Measurements from ENCODE around the gene TCN1.
"Not testable (repeated sequence)": the region's sequence is repeated elsewhere in the genome, so short reads cannot be mapped to it uniquely, and the experiment has no call there.

Gene TCN1, protein sequence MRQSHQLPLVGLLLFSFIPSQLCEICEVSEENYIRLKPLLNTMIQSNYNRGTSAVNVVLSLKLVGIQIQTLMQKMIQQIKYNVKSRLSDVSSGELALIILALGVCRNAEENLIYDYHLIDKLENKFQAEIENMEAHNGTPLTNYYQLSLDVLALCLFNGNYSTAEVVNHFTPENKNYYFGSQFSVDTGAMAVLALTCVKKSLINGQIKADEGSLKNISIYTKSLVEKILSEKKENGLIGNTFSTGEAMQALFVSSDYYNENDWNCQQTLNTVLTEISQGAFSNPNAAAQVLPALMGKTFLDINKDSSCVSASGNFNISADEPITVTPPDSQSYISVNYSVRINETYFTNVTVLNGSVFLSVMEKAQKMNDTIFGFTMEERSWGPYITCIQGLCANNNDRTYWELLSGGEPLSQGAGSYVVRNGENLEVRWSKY

DNA sequence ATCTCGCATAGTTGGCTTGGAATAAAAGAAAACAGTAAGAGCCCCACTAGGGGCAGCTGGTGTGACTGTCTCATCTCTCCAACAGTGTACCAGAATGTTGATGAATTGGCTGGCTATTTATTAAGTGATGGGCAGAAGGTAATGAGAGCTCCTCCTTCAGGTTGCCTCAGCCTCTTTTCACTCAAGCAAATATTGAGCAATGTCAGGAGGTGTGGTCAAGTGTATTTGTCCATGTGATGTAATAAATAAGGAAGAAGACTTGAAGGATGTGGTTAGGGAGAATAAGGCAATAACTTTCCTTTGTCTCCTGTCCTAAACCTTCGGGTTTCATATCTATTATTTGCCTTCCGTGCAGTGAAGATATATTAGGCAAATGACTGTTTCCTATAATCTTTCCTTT lies at the start of gene TCN1:
Gene TCN1 (minus strand): TSS at position 91 of the 400 bp plus-strand sequence. CDS start 17 bp downstream, at position 74.
- no peak for DNase-seq (ENCODE audit: low spot score)

DNA sequence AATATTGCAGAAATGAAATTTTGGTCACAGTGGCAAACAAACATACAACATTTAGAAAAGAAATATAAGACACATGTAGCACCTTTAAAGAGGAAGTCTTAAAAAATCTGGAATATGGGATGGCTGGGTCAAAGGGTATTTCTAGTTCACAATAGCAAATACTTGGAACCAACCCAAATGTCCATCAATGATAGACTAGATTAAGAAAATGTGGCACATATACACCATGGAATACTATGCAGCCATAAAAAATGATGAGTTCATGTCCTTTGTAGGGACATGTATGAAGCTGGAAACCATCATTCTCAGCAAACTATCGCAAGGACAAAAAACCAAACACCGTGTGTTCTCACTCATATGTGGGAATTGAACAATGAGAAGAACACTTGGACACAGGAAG lies 37.3 kb upstream of the TCN1 start:
- DNase-seq (ENCODE audit: low spot score) = not testable (repeated sequence)

DNA sequence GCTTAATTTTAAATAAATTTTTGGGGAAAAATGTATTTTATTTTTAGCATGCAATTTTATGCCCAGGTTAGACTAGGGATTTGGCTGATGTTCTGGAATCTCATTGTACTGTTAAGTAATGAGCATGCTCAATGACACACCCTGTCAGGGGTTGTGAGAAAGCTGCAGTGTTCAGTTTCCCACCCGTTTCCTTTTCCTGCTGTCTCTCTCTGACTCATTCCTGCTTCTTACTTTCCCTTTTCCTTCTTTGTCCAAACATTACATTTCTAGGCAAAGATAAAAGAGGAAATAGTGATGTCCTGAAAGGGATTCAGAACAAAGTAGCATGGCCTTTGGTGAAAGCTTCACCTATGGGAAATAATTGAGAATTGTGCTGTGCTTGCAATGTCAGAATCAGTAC lies 35.0 kb upstream of the TCN1 start:
- peak; percentile 89 for DNase-seq (ENCODE audit: low spot score)

DNA sequence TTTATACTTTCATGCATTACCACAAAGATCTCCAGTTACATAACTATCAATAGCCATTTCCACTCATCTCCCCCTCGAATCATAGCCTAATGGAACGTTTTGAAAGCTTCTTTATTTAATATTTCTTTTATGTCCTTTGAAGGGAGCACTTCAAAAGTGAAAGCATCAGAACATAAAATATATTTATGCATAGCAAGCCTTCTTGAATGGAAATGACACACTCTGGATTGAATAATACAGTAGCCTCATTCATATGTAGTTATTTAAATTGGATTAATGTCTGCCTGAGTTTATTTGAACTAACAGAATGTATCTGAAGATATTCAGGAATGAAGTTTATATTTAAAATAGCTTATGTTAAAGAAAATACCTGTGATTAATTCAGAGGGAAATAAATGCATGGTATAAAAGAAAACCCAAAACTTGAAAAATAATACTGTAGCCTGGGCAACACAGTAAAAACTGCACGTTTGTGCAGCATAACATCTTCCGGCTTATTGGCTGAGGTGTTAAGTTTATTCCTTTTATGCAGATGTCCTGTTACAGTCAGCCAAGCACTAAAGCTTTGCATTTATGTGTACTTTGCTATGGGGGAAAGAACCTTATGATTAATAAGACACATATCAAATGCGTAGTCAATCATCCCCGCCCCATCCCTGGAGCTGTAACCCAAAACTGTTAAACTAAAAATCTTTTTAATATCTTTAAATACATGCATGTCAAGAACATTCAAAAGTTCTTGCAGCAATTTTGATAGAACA lies 34.3 kb upstream of the TCN1 start:
- DNase-seq (ENCODE audit: low spot score) = no peak

DNA sequence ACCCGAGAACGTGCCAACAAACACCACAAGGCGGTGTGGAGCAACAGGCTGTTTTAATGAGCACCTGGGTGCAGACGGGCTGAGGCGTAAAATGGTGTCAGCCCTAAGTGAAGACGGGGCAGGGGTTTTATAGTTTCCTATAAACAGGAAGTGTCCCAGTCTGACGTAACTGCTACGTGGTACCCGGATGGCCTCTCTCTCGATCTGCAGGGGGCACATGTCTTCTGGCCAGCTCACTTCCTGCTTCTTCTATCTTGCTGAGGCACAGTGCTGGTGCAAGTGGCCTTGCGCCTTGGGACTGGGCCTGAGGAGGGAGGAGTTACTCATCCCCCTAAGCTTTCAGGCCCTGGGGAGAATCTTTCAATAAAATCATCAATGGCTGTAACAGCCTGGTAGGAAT lies 33.2 kb upstream of the TCN1 start:
- DNase-seq (ENCODE audit: low spot score) = peak; percentile 63

DNA sequence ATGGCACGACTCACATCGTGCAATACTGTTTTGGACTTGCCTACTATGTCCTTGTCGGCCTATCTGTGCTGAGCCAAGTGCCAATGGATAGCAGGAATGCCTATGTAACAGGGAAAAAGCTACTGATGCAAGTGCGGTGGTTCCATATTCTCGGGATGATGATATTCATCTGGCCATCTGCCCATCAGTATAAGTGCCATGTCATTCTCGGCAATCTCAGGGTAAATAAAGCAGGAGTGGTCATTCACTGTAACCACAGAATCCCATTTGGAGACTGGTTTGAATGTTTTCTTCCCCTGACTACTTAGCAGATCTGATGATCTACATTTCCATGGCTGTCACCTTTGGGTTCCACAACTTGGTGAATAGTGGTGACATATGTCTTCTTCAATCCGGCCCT lies 32.4 kb upstream of the TCN1 start:
- no peak for DNase-seq (ENCODE audit: low spot score)

DNA sequence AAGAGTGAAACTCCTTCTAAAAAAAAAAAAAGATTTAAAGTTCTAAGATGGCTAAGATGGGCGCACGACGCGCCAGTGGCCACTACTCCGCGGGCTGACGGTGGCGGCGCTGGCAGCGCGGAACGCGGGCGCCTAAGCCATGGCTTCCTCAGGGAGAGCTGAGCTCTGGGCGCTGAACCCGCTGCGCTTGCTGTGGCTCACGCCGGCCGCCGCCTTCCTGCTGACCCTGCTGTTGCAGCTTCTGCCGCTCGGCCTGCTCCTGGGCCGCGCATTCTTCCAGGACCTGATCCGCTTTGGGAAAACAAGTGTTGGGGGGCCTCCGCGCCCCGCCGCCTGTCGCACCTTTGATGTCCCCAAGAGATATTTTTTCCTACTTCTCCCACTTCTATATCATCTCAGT lies 31.8 kb upstream of the TCN1 start:
- no peak for DNase-seq (ENCODE audit: low spot score)

DNA sequence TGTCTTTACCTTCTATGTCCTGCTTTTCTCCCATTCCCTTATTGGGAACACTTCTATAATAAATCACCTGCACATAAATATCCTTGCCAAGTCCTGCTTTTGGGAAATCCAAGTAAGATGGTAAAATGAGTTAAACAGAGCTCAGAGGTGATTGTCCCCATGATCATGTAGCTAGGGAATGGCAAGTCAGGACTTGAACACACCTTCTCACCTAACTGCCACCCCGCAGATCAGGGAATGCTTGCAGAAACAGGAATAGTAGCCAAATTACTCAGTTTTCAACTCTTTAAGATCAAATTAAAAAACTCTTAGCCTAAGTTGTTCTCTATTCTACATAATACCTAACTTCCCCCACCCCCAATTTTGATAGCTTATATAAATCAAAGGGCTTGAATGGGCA lies 28.3 kb upstream of the TCN1 start:
- DNase-seq (ENCODE audit: low spot score) = no peak

DNA sequence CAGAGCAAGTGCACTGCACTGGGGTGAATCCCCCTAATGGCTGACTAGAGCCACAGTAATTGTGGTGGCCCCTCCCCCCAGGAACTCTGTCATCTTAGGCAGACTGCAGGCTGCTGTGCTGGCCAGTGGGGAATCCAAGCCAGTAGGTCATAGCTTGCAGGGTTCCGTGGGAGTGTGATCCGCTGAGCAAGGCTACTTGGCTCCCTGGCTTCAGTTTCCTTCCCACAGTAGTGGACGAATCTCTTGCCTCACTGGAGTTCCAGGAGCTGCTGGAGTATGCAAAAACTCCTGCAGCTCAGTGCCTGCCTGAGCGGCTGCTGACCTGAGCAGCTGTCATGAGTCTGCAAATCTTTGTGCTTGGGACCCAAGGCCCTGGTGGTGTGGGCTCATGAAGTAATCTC lies 25.5 kb upstream of the TCN1 start:
- peak; percentile 8 for DNase-seq (ENCODE audit: low spot score)

DNA sequence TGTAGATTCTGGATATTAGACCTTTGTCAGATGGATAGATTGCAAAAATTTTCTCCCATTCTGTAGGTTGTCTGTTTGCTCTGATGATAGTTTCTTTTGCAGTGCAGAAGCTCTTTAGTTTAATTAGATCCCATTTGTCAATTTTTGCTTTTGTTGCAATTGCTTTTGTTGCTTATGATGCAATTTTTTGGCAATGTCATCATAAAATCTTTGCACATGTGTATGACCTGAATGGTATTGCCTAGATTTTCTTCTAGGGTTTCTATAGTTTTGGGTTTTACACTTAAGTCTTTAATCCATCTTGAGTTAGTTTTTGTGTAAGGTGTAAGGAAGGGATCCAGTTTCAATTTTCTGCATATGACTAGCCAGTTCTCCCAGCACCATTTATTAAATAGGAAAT lies 20.9 kb upstream of the TCN1 start:
- not testable (repeated sequence) for DNase-seq (ENCODE audit: low spot score)

DNA sequence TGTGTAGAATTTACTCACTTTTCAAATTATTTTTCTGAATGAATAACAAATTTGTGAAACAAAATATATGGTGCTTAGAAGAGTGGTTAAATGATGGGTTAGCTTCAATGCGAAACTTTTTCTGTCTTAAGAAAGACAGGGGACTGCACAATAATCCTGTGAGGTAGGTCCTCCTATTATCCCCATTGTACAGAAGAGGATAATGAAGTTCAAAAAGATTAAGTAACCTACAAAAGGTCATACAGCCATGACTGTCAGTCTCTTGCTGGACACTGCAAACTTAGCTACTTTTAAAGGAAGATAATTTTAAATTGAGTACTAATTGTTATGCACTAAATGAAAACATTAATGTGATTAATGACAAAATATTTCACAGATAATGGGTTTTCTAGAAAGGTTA lies 17.3 kb upstream of the TCN1 start:
- DNase-seq (ENCODE audit: low spot score) = no peak

DNA sequence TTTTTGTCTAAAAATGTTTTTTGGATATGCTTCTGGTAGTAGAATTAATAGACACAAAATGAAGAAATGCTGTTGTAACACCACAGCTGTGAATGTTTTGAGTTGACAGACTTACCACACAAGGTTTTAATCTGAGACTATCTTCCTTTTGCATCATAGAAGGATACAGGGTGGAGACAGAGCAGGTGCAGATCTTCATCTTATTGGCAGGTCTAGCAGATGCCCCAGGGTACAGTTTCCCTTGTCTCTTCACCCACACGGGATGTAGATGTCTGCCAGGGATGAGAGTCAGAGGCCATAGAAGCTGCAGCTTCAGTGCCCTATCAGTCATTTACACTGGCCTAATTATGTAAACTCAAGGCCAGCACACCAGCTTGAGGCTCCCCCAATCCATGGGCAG lies 13.3 kb upstream of the TCN1 start:
- DNase-seq (ENCODE audit: low spot score) = no peak

DNA sequence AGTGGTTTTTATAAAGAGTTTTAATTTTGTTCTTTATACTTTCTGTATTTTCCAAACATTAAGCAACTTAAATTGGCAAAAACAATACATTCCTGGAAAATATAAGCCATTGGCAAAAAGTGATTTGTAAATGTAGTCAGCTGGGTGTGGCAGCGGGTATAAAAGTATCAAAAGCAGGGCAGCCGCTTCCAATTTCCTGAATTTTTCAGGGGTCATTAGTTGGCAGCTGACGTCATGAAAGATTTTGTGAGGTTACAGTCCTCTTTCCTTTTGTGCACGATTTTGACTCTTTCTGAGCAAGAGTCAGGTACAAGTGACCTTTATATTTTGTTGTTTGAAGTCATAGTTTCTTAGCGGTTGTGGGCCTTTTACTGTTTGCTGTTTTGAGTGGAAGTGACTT lies 12.3 kb upstream of the TCN1 start, which contains the start of gene OOSP3:
Gene OOSP3 (plus strand): TSS at position 208 of the 400 bp plus-strand sequence. CDS start 27 bp downstream, at position 235.
- DNase-seq (ENCODE audit: low spot score) = no peak

DNA sequence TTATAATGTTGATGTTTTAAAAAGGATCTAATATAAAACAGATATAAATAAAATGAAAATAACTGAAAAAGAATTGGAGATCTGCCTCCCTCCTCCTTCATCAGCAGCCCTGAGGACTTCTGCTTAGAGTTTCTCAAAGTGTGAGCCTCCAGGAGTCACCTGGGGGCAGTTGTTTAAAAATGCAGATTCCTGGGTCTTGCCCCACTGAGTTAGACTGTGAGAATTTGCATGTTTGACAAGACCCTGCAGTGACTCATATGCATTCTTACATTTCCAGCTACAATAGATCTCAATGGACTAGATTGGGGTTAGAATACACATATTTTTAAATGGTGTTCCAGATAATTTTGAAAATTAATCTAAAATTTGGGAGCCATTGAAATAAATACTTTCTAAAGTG lies 11.5 kb upstream of the TCN1 start:
- no peak for DNase-seq (ENCODE audit: low spot score)

DNA sequence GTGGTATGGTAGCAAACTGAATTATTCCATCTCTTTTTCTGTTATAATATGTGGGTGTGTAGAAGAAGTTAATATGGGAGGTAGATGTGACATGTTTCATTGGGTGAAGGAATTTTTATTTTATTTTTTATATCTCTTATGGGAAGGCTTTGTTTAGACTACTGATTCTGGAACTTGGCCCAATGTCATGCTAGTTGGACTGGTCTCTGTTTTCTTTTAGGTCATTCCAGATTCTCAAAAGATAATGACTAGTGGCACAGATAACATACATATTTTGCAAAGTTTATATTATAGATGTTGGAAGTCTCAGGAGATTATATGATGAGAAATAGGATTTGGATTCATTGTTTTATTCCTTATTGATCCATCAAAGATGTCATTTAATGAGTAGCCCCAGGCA lies 11.0 kb upstream of the TCN1 start:
- DNase-seq (ENCODE audit: low spot score) = no peak

DNA sequence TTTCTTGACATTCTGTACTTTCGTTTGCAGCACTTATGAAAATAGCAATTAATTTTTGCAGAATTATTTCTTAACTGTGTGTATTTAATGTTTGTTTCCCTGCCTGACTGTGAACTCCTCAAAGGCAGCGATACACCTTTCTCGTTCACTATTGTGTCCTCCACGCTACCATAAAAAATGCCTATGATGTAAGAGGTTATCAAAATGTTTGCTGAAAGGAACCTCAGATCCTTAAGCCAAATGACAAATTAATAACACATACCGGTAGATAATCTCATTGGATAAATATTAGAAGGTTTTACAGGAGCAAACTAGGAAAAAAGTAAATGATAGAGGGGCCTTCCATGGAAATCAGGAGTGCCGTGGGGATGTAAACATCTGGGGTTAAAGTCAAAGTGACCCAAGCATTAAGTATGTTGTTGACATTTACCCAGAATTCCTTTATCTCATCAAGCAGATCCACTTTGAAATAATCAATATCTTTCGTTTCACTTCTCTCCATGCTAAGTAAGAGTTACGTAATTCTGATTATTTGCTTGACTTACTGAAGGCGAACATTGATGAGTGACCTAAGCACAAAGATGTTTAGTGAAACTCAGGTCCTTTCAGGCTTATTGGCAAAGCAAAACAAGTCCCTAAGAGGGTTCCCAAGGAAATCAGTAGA lies 9.7 kb upstream of the TCN1 start:
- DNase-seq (ENCODE audit: low spot score) = no peak

DNA sequence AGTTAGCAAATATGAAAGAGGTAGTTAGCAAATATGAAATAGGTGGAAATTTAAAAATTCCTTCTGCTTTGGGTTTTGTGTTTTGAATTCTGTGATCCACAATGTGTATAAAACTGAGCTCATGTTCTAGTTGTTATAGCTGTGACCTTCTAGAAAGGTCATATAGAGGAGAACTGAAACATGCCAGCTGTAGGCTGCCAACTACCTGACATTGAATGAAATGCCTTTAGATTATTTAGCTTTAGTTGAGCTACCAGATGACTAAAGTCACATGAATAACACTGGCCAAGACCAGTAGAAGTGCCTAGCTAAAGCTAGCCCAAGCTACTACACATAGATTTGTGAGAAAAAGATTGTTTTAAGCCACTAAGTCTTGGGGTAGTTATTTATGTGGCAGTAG lies 5.8 kb upstream of the TCN1 start:
- DNase-seq (ENCODE audit: low spot score) = no peak

DNA sequence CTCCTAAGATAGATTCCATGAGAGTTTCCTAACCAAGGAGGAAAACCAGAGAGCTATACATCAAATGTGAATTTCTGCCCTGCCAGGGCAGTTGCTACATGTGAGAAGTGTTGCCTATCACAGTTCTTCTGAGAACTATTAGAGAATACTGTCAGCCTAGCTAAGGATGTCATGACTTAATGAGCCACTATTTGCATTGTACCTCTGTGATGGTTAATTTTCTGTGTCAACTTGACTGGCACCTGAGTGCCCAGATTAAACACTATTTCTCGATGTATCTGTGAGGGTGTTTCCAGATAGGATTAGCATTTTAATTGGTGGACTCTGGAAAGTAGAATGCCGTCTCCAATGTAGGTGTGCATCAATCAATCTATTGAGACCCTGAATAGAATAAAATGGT lies 1.7 kb upstream of the TCN1 start:
- DNase-seq (ENCODE audit: low spot score) = no peak

DNA sequence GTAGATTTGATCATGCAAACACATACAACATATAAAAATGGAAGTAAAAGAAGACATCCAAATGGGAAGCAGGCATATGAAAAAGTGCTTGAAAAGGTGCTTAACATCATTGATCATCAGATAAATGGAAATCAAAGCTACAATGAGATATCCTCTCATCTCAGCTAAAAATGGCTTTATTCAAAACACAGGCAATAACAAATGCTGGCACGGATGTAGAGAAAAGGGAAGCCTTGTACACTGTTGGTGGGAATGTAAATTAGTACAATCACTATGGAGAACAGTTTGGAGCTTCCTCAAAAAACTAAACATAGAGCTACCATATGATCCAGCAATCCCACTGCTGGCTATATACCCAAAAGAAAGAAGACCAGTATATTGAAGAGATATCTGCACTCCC lies 549 bp upstream of the TCN1 start:
- DNase-seq (ENCODE audit: low spot score) = no peak

DNA sequence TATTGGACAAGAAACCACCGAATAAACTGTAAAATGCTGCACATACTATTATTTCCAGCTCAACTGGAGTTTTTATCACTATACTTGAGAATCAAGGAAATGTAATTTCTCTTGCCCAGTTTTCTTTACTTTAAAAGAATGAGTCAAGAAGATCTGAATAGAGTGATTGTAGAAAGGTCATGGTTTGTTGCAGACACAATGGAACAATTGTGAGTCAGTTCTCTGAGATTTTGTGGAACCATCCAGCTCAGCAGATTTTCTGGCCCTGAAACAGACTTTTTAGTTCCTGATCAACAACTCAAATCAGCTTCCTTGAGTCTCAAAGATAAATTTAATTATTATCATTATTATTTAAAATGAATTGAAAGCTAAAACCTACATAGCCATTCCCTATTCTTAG lies 1.3 kb downstream of the TCN1 start:
- DNase-seq (ENCODE audit: low spot score) = no peak

DNA sequence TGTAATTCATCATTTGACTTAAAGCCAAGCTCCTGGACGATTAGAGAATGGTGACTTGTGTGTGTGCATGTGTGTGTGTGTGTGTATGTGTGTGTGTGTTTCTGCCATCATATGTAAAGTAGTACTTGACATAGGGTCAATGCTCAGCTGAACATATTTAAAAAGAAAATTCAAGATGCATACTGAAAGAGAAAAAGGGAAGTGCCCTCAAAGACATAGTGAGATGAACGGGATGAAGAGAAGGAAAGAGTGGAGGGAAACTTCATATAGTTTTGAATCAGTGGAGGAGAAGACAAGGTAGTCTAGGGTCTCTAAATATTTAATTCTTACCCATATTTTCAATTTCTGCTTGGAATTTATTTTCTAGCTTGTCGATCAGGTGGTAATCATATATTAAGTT lies 4.0 kb downstream of the TCN1 start:
- no peak for DNase-seq (ENCODE audit: low spot score)

DNA sequence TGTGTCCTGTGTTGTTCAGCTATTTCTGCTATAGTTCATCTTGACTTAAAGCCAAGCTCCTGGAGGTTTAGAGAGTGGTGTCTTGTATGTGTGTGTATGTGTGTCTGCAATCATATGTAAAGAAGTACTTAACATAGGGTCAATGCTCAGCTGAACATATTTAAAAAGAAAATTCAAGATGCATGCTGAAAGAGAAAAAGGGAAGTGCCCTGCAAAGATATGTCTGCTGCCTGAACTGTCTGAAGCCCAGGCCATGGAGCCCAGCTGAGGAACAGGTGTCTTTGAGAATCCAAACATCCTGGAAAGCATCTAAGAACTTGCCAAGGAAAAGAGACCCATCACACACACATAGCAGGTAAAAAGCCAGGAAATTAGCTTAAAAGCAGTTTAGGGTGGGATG lies 6.6 kb downstream of the TCN1 start:
- no peak for DNase-seq (ENCODE audit: low spot score)

Data from RKO (cell line).